ENCODE data around the gene TOMT. TPM values are rescaled to one million over a fixed set of nuclear protein-coding genes. Genes with fewer than 3 reads are reported as not detected.

TOMT gene
- total RNA-seq, 1 experiment from 2014 or later, result not detected

- H3K9me2 ChIP-seq (ENCODE audit: insufficient read depth), result no peaks in the 10 kb centered on the region
- no peaks in the 10 kb centered on the region for H4K20me1 ChIP-seq (ENCODE audit: insufficient read depth)
- no peak for DNase-seq (ENCODE audit: low read depth, low spot score)
- RAD21 ChIA-PET (ENCODE audit: low non-redundant PET in 1 of 2, low total read pairs in 2 of 2, uncharacterized antibody in 2 of 2, unreplicated experiment in 2 of 2), result no interaction called here
- no peak overlapping the region for H3K9ac ChIP-seq (ENCODE audit: low read length)
- POLR2A ChIA-PET, result no interaction called here
- H3K36me3 ChIP-seq (ENCODE audit: control insufficient read depth in 1 of 2, insufficient read depth in 2 of 2, low read length in 2 of 2), result no peaks in the 10 kb centered on the region
- H3K4me2 ChIP-seq (ENCODE audit: low read length), result no peak overlapping the region
- no peak overlapping the region for H3K27ac ChIP-seq (ENCODE audit: low read depth, low read length)
- H3K4me1 ChIP-seq (ENCODE audit: control insufficient read depth in 1 of 2, insufficient read depth in 2 of 2, low read length in 2 of 2), result no peaks in the 10 kb centered on the region
- H3K27me3 ChIP-seq (ENCODE audit: insufficient read depth, low read length), result no peaks in the 10 kb centered on the region; the same call in 1 of the 2 replicates
- ATAC-seq, result no peak
- H3K4me3 ChIP-seq (replicated peaks in 1 of 2; ENCODE audit: low read depth in 1 of 2, low read length in 2 of 2), result no peak overlapping the region
- no peak for TF ChIP-seq CBX3 (IDR thresholded peaks at IDR 0.05; ENCODE audit: low read depth)
- TF ChIP-seq ZNF274 (IDR thresholded peaks at IDR 0.05; ENCODE audit: low read depth, low read length), result no peak
- intact Hi-C loops (cut with micrococcal nuclease), result no loop called here
- H2AFZ ChIP-seq (ENCODE audit: low read depth, low read length, poor library complexity, severe bottlenecking), result no peak overlapping the region
- no TSS peak for BruUV-seq (replicated peaks)
- no peaks in the 10 kb centered on the region for H3K9me3 ChIP-seq (ENCODE audit: control insufficient read depth in 1 of 2, insufficient read depth in 1 of 2, low read depth in 1 of 2, low read length in 2 of 2)
- no peaks in the 10 kb centered on the region for H3K79me2 ChIP-seq (ENCODE audit: insufficient read depth, low read length)
- CTCF ChIA-PET, result no interaction called here
These were observed 50.0 kb downstream of the TOMT start for GRCh38 chr11:72155751-72156150.

- POLR2A ChIA-PET, result no interaction called here
- no peak for TF ChIP-seq EGR1 (IDR thresholded peaks at IDR 0.05; ENCODE audit: low read depth)
- no peak for TF ChIP-seq TCF7L2 (IDR thresholded peaks at IDR 0.05; ENCODE audit: borderline replicate concordance, extremely low read depth, insufficient read depth, insufficient read length)
- TF ChIP-seq CTCF (IDR thresholded peaks at IDR 0.05 in 2 of 3, conservative IDR thresholded peaks at IDR 0.05 in 1 of 3; ENCODE audit: borderline replicate concordance in 1 of 3, insufficient read depth in 1 of 3, low read depth in 2 of 3, low read length in 2 of 3), result no peak
- no peak for TF ChIP-seq YY1 (IDR thresholded peaks at IDR 0.05; ENCODE audit: extremely low read depth, insufficient replicate concordance, low read depth, low read length)
- no peak for TF ChIP-seq ZFX (IDR thresholded peaks at IDR 0.05)
- no peak for TF ChIP-seq SP1 (IDR thresholded peaks at IDR 0.05; ENCODE audit: low read depth)
- TF ChIP-seq POLR2A (IDR thresholded peaks at IDR 0.05; ENCODE audit: borderline replicate concordance, extremely low read depth, insufficient read depth, insufficient read length), result no peak
- no peak for TF ChIP-seq SIN3A (IDR thresholded peaks at IDR 0.05; ENCODE audit: low read depth)
- no peak for TF ChIP-seq SRF (IDR thresholded peaks at IDR 0.05; ENCODE audit: low read depth)
- no peak for TF ChIP-seq CEBPB (IDR thresholded peaks at IDR 0.05; ENCODE audit: low read depth)
- Histone ChIP-seq H3K27me3 (ENCODE audit: insufficient read depth, low read length) (no peaks in the 10 kb centered on the region; the same call in 1 of the 2 replicates), H3K9ac (ENCODE audit: low read length) (no peak overlapping the region), H4K20me1 (ENCODE audit: insufficient read depth) (no peaks in the 10 kb centered on the region), H3K4me1 (ENCODE audit: control insufficient read depth in 1 of 2, insufficient read depth in 2 of 2, low read length in 2 of 2) (no peaks in the 10 kb centered on the region), H2AFZ (ENCODE audit: low read depth, low read length, poor library complexity, severe bottlenecking) (no peak overlapping the region), H3K4me2 (ENCODE audit: low read length) (no peak overlapping the region), H3K9me3 (ENCODE audit: control insufficient read depth in 1 of 2, insufficient read depth in 1 of 2, low read depth in 1 of 2, low read length in 2 of 2) (no peaks in the 10 kb centered on the region), H3K4me3 (replicated peaks in 1 of 2; ENCODE audit: low read depth in 1 of 2, low read length in 2 of 2) (no peak overlapping the region), H3K79me2 (ENCODE audit: insufficient read depth, low read length) (no peaks in the 10 kb centered on the region), H3K36me3 (ENCODE audit: control insufficient read depth in 1 of 2, insufficient read depth in 2 of 2, low read length in 2 of 2) (no peaks in the 10 kb centered on the region), H3K9me2 (ENCODE audit: insufficient read depth) (no peaks in the 10 kb centered on the region), H3K27ac (ENCODE audit: low read depth, low read length) (no peak overlapping the region)
- DNase-seq (ENCODE audit: low read depth, low spot score) (no peak), ATAC-seq (no peak)
- CTCF ChIA-PET, result interaction anchor here (1.3 kb wide), 1 partner anchor 13 kb away, joined by 6 read pairs; no protein-coding TSS in a partner anchor
- RAD21 ChIA-PET (ENCODE audit: low non-redundant PET in 1 of 2, low total read pairs in 2 of 2, uncharacterized antibody in 2 of 2, unreplicated experiment in 2 of 2), result no interaction called here
- intact Hi-C loops (cut with micrococcal nuclease), result no loop called here
- no TSS peak for BruUV-seq (replicated peaks)
These were observed 51.4 kb downstream of the TOMT start for GRCh38 chr11:72157131-72157530.

All from HCT116 (cell line).